Neural cell (in vitro differentiated cells): ENCODE results near the gene CFAP68. TPM values are rescaled to one million over a fixed set of nuclear protein-coding genes. Genes with fewer than 3 reads are reported as not detected.

ENCODE experiments used
- H2AFZ ChIP-seq: fragments of 200-600, 300-800 bp; sonication (generic), shearing (Covaris generic); 2 replicates; pipeline ENCODE4 v1.6.0; 2014; ENCODE audit warnings: low read depth, mild to moderate bottlenecking, antibody characterized with exemption, low read length, moderate library complexity
- H3F3A ChIP-seq: fragments of 200-600 bp; shearing (Covaris generic); 2 replicates; pipeline ENCODE4 v1.6.1; 2016; ENCODE audit warnings: mild to moderate bottlenecking, moderate library complexity, mixed read lengths, antibody characterized with exemption, low read length; ENCODE audit not compliant: insufficient read depth, poor library complexity, severe bottlenecking
- H3K27ac ChIP-seq: fragments of 200-600, 300-800 bp; sonication (generic), shearing (Covaris generic); 2 replicates; pipeline ENCODE4 v1.5.1; 2014; ENCODE audit warnings: mild to moderate bottlenecking, low read length, moderate library complexity
- H3K27me3 ChIP-seq: fragments of 300-800, 200-600 bp; sonication (generic), shearing (Covaris generic); 2 replicates; pipeline ENCODE4 v1.6.0; 2014; ENCODE audit warnings: mild to moderate bottlenecking, low read depth, low read length, moderate library complexity; ENCODE audit not compliant: insufficient read depth
- H3K36me3 ChIP-seq: fragments of 300-800, 200-600 bp; sonication (generic), shearing (Covaris generic); 2 replicates; pipeline ENCODE4 v1.5.1; 2014; ENCODE audit warnings: mild to moderate bottlenecking, antibody characterized with exemption, low read length, moderate library complexity; ENCODE audit not compliant: insufficient read depth
- H3K4me2 ChIP-seq: fragments of 300-800, 200-600 bp; sonication (generic), shearing (Covaris generic); 2 replicates; pipeline ENCODE4 v1.6.0; 2014; ENCODE audit warnings: mild to moderate bottlenecking, low read length
- H3K4me3 ChIP-seq: fragments of 300-800, 200-600 bp; sonication (generic), shearing (Covaris generic); 2 replicates; pipeline ENCODE4 v1.5.1; 2014; ENCODE audit warnings: mild to moderate bottlenecking, low read length, moderate library complexity
- H3K79me2 ChIP-seq: fragments of 200-600 bp; shearing (Covaris generic); replicated peaks from 2 replicates; pipeline ENCODE4 v1.6.0; 2014; ENCODE audit warnings: mild to moderate bottlenecking, low read length, moderate library complexity; ENCODE audit not compliant: insufficient read depth
- H3K9ac ChIP-seq: fragments of 300-800, 200-600 bp; sonication (generic), shearing (Covaris generic); 2 replicates; pipeline ENCODE4 v1.6.1; 2016; ENCODE audit warnings: mild to moderate bottlenecking, low read length, mixed read lengths
- H3K9me2 ChIP-seq: fragments of 200-600 bp; shearing (Covaris generic); 2 replicates; pipeline ENCODE4 v1.6.1; 2016; ENCODE audit warnings: mild to moderate bottlenecking, low read length, mixed read lengths; ENCODE audit not compliant: insufficient read depth
- H3K9me3 ChIP-seq: fragments of 200-600, 300-800 bp; sonication (generic), shearing (Covaris generic); 2 replicates; pipeline ENCODE4 v1.6.1; 2016; ENCODE audit warnings: mild to moderate bottlenecking, mixed run types, low read length, moderate library complexity, mixed read lengths
- H4K20me1 ChIP-seq: fragments of 200-600 bp; shearing (Covaris generic); 2 replicates; pipeline ENCODE4 v1.6.1; 2016; ENCODE audit warnings: mild to moderate bottlenecking, mixed run types; ENCODE audit not compliant: insufficient read depth
- CTCF ChIP-seq: fragments of 450-650 bp; IDR thresholded peaks from 2 replicates; pipeline ENCODE4 v1.5.1; 2014; ENCODE audit warnings: antibody characterized with exemption, mild to moderate bottlenecking, moderate library complexity; ENCODE audit not compliant: poor library complexity, severe bottlenecking
- EP300 ChIP-seq: fragments of 450-650 bp; conservative IDR thresholded peaks from 2 replicates; pipeline ENCODE4 v1.6.1; 2014; ENCODE audit warnings: antibody characterized with exemption, mild to moderate bottlenecking, moderate library complexity; ENCODE audit not compliant: poor library complexity, severe bottlenecking
- EZH2 ChIP-seq: fragments of 200-600, 300-800 bp; shearing (Covaris generic), sonication (generic); IDR thresholded peaks from 2 replicates; pipeline ENCODE4 v1.6.1; 2014; ENCODE audit warnings: antibody characterized with exemption, low read length, borderline replicate concordance, mild to moderate bottlenecking; ENCODE audit not compliant: insufficient read depth, poor library complexity, severe bottlenecking
- MXI1 ChIP-seq: fragments of 450-650 bp; conservative IDR thresholded peaks from 2 replicates; pipeline ENCODE4 v1.6.1; 2014; ENCODE audit warnings: antibody characterized with exemption, mild to moderate bottlenecking; ENCODE audit not compliant: poor library complexity, severe bottlenecking
- POLR2AphosphoS5 ChIP-seq: IDR thresholded peaks from 2 replicates; pipeline ENCODE4 v1.6.1; 2012
- RAD21 ChIP-seq: fragments of 450-650 bp; conservative IDR thresholded peaks from 2 replicates; pipeline ENCODE4 v1.6.1; 2014; ENCODE audit warnings: antibody characterized with exemption, mild to moderate bottlenecking, moderate library complexity
- SMC3 ChIP-seq: fragments of 450-650 bp; conservative IDR thresholded peaks from 2 replicates; pipeline ENCODE4 v1.6.1; 2014; ENCODE audit warnings: antibody characterized with exemption, mild to moderate bottlenecking, moderate library complexity; ENCODE audit not compliant: poor library complexity
- TAF1 ChIP-seq: IDR thresholded peaks from 2 replicates; pipeline ENCODE4 v1.6.1; 2012; ENCODE audit warnings: low read depth
- polyA plus RNA-seq: library from polyadenylated mRNA; depleted of rRNA; stranded (reverse); fragments of >200 nt; gene quantifications from 2 replicates; pipeline ENCODE4 v1.2.3, GENCODE V29; 2014
- TF ChIP-seq, protein P1 (sequence below): IDR thresholded peaks from 2 replicates; pipeline ENCODE4 v1.6.1; 2012; ENCODE audit warnings: borderline replicate concordance

CFAP68 gene
- polyA plus RNA-seq, 1 donor from 2014 or later = 28.1 TPM

DNA sequence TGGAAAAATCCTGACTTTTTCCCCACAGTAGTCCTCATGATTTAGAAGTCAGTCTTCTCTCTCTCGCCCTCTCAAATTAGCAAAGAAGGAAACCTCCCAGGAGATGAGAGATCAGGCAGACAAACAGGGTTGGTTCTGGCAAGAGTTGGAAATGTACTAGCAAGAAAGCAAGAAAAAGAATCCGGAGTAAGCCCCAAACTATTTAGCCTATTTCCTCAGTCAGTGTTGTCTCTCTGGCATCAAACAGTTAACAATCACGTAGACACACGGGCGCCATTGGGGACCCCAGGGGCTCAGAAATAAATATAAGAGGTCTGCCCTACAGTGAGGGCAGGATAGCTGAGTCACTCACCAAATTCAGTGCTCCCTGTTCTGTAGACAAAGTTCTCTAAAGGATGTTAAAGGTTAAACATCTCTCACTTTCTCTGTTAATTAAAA lies 44.0 kb downstream of the CFAP68 start:
- Histone ChIP-seq H3K4me3 (no peak overlapping the region), H3K9me3 (no peaks in the 10 kb centered on the region), H2AFZ (no peak overlapping the region), H4K20me1 (no peaks in the 10 kb centered on the region), H3K27ac (no peak overlapping the region), H3K27me3 (no peaks in the 10 kb centered on the region), H3K9ac (no peak overlapping the region), H3K36me3 (no peaks in the 10 kb centered on the region), H3K4me2 (no peak overlapping the region), H3K79me2 (no peaks in the 10 kb centered on the region), H3F3A (peaks cover 4% of the 10 kb centered on the region), H3K9me2 (no peaks in the 10 kb centered on the region)
- TF ChIP-seq RAD21 (no peak), MXI1 (no peak), TAF1 (no peak), SMC3 (no peak), EP300 (no peak), EZH2 (no peak), CTCF (no peak), POLR2AphosphoS5 (no peak)
- TF ChIP-seq, protein P1, sequence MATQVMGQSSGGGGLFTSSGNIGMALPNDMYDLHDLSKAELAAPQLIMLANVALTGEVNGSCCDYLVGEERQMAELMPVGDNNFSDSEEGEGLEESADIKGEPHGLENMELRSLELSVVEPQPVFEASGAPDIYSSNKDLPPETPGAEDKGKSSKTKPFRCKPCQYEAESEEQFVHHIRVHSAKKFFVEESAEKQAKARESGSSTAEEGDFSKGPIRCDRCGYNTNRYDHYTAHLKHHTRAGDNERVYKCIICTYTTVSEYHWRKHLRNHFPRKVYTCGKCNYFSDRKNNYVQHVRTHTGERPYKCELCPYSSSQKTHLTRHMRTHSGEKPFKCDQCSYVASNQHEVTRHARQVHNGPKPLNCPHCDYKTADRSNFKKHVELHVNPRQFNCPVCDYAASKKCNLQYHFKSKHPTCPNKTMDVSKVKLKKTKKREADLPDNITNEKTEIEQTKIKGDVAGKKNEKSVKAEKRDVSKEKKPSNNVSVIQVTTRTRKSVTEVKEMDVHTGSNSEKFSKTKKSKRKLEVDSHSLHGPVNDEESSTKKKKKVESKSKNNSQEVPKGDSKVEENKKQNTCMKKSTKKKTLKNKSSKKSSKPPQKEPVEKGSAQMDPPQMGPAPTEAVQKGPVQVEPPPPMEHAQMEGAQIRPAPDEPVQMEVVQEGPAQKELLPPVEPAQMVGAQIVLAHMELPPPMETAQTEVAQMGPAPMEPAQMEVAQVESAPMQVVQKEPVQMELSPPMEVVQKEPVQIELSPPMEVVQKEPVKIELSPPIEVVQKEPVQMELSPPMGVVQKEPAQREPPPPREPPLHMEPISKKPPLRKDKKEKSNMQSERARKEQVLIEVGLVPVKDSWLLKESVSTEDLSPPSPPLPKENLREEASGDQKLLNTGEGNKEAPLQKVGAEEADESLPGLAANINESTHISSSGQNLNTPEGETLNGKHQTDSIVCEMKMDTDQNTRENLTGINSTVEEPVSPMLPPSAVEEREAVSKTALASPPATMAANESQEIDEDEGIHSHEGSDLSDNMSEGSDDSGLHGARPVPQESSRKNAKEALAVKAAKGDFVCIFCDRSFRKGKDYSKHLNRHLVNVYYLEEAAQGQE = no peak

DNA sequence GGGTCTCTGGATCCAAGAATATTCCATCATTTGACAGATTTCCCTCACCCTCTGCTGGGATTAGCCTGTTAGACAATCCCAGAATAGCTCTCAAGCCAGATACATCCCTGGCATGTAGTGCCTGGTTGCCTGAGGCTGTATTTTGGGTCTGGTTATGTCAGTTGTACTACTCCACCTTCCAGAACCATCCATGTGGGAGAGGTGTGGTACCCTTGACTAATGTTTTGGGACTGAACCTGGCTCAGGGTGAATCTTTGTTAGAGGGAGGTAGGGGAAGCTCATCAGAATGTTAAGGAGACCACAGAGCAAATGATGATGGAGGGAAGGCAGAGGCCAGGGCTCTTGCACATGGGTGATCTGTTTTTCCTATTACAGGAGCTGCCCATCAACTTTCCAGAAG lies 44.6 kb downstream of the CFAP68 start:
- Histone ChIP-seq H4K20me1 (no peaks in the 10 kb centered on the region), H3K9ac (no peak overlapping the region), H3K27me3 (no peaks in the 10 kb centered on the region), H2AFZ (no peak overlapping the region), H3F3A (peaks cover 4% of the 10 kb centered on the region), H3K36me3 (no peaks in the 10 kb centered on the region), H3K9me3 (no peaks in the 10 kb centered on the region), H3K27ac (no peak overlapping the region), H3K4me2 (no peak overlapping the region), H3K4me3 (no peak overlapping the region), H3K79me2 (no peaks in the 10 kb centered on the region), H3K9me2 (no peaks in the 10 kb centered on the region)
- no peak for TF ChIP-seq SMC3
- TF ChIP-seq, protein P1 = no peak
- TF ChIP-seq EZH2 = no peak
- no peak for TF ChIP-seq EP300
